GM12878 (cell line): Measurements from ENCODE around the gene CARD10. TPM values are rescaled to one million over a fixed set of nuclear protein-coding genes. Genes with fewer than 3 reads are reported as not detected.

Experiments used
- ATAC-seq: fragments of 200-7000 bp; cut with Tn5 transposase; 3 replicates; pipeline ENCODE4 v1.9.1; 2020; ENCODE audit warnings: mild to moderate bottlenecking, moderate library complexity
- BruUV-seq: library from RNA; stranded (reverse); fragments of 400-500 nt; replicated peaks from 2 replicates; lab custom pipeline; 2021; lab: Mats Ljungman, UMichigan
- CTCF ChIA-PET: fragments of 300-600 bp; sonication (Branson Sonifier 250); formaldehyde crosslinking; extraction: SDS; loops from one replicate; lab custom pipeline; 2021; ENCODE audit warnings: inconsistent platforms; lab: Yijun Ruan, JAX
- POLR2A ChIA-PET: fragments of 350-600 bp; formaldehyde crosslinking; extraction: SDS; loops from one replicate; lab custom pipeline; 2021; ENCODE audit warnings: inconsistent platforms; lab: Charles Lee
- RAD21 ChIA-PET: fragments of 300-600 bp; sonication (Branson Sonifier 250); formaldehyde crosslinking; loops from one replicate; lab custom pipeline; 2023; ENCODE audit warnings: antibody characterized with exemption; ENCODE audit not compliant: unreplicated experiment; lab: Charles Lee
- SMC1A ChIA-PET: fragments of 300-600 bp; sonication (Branson Sonifier 250); formaldehyde crosslinking; loops from one replicate; lab custom pipeline; 2023; ENCODE audit not compliant: unreplicated experiment, uncharacterized antibody; lab: Charles Lee
- DNase-seq: peaks from one replicate; pipeline ENCODE4 v3.0.0-alpha.2; 2011; ENCODE audit warnings: low read depth, low spot score
- FAIRE-seq: peaks from 3 replicates; lab custom pipeline; 2011; peaks lifted over from hg19 to GRCh38; lab: Jason Lieb, UNC
- H2AFZ ChIP-seq: 2 replicates; pipeline ENCODE4 v1.6.0; 2011; ENCODE audit warnings: low read depth, low read length, control low read depth; ENCODE audit not compliant: control insufficient read depth
- H3K27ac ChIP-seq: 2 replicates; pipeline ENCODE4 v1.5.1; 2011; ENCODE audit warnings: control low read depth; ENCODE audit not compliant: control insufficient read depth, insufficient read depth
- H3K27me3 ChIP-seq, 2 experiments: replicated peaks in 1 of 2; 2 replicates each; pipeline versions ENCODE4 v1.6.0 to v1.6.1; 2011; ENCODE audit warnings: low read length in 1 of 2; ENCODE audit not compliant: control insufficient read depth in 2 of 2, insufficient read depth in 2 of 2
- H3K36me3 ChIP-seq, 2 experiments: 2 replicates each; pipeline ENCODE4 v1.5.1; 2011; ENCODE audit warnings: low read length in 1 of 2; ENCODE audit not compliant: control insufficient read depth in 2 of 2, insufficient read depth in 2 of 2
- H3K4me1 ChIP-seq: 2 replicates; pipeline ENCODE4 v1.6.1; 2011; ENCODE audit warnings: mild to moderate bottlenecking, low read length, moderate library complexity, mixed read lengths; ENCODE audit not compliant: control insufficient read depth, insufficient read depth
- H3K4me2 ChIP-seq: 2 replicates; pipeline ENCODE4 v1.6.0; 2011; ENCODE audit warnings: control low read depth; ENCODE audit not compliant: control insufficient read depth, insufficient read depth
- H3K4me3 ChIP-seq: fragments of 200-600 bp; sonication (generic); 2 replicates; pipeline ENCODE4 v1.5.1; 2016
- H3K79me2 ChIP-seq: 2 replicates; pipeline ENCODE4 v1.6.0; 2011; ENCODE audit warnings: low read length; ENCODE audit not compliant: control insufficient read depth, insufficient read depth
- H3K9ac ChIP-seq: 2 replicates; pipeline ENCODE4 v1.8.0; 2011; ENCODE audit warnings: low read length, control low read depth, mixed read lengths; ENCODE audit not compliant: control insufficient read depth, insufficient read depth
- H3K9me3 ChIP-seq: replicated peaks from 3 replicates; pipeline ENCODE4 v1.5.1; 2011; ENCODE audit warnings: mild to moderate bottlenecking, low read length; ENCODE audit not compliant: control insufficient read depth, insufficient read depth
- H4K20me1 ChIP-seq: 2 replicates; pipeline ENCODE4 v1.6.0; 2011; ENCODE audit not compliant: control insufficient read depth, insufficient read depth
- CHD4 ChIP-seq: fragments of 200-600 bp; sonication (generic); IDR thresholded peaks from 2 replicates; pipeline ENCODE4 v1.6.1; 2016; ENCODE audit warnings: mild to moderate bottlenecking
- CREB1 ChIP-seq: IDR thresholded peaks from 2 replicates; pipeline ENCODE4 v1.6.1; 2012; ENCODE audit warnings: low read depth, mild to moderate bottlenecking, inconsistent platforms
- IKZF1 ChIP-seq: fragments of 450-650 bp; conservative IDR thresholded peaks from 2 replicates; pipeline ENCODE4 v1.6.1; 2017; ENCODE audit warnings: antibody characterized with exemption, mild to moderate bottlenecking
- NR2C1 ChIP-seq: fragments of 450-650 bp; IDR thresholded peaks from 2 replicates; pipeline ENCODE4 v1.6.1; 2017; ENCODE audit warnings: antibody characterized with exemption, mild to moderate bottlenecking, moderate library complexity
- POLR2A ChIP-seq: IDR thresholded peaks from 2 replicates; pipeline ENCODE4 v1.6.1; 2011; ENCODE audit warnings: low read depth, mild to moderate bottlenecking, low read length
- RUNX3 ChIP-seq: IDR thresholded peaks from 2 replicates; pipeline ENCODE4 v1.6.1; 2012; ENCODE audit warnings: low read length, inconsistent platforms
- WRNIP1 ChIP-seq: IDR thresholded peaks from 2 replicates; pipeline ENCODE4 v1.6.1; 2011; ENCODE audit warnings: low read depth, low read length, improper control_type of control experiment, borderline replicate concordance
- ZNF207 ChIP-seq: fragments of 450-650 bp; IDR thresholded peaks from 2 replicates; pipeline ENCODE4 v1.6.1; 2014; ENCODE audit warnings: antibody characterized with exemption, mild to moderate bottlenecking, borderline replicate concordance
- WGBS: methylation state at CpG from one replicate; pipeline ENCODE4 v1.1.6; 2016; ENCODE audit warnings: low lambda C conversion rate; ENCODE audit not compliant: insufficient replicate concordance, insufficient coverage; ENCODE audit errors: missing lambda C conversion rate; 5-methylcytosine and 5-hydroxymethylcytosine counted together
- in situ Hi-C: fragments of 300-500 bp; cut with MboI; formaldehyde crosslinking; loops from 9 replicates; pipeline ENCODE4 v1.14.3; 2018; ENCODE audit warnings: mixed read lengths
- intact Hi-C: fragments of 100-400 bp; cut with micrococcal nuclease; formaldehyde crosslinking; loops from one replicate; pipeline ENCODE4 v1.14.2; 2022; ENCODE audit not compliant: unreplicated experiment
- polyA plus RNA-seq, 11 experiments: library from polyadenylated mRNA; depleted of rRNA in 4 of 11; unstranded in 6 of 11; stranded (reverse) in 5 of 11; fragments of >200 nt; fragmentation: Nextera tagmentation in 4 of 11; fragmentation: Illumina TruSeq in 1 of 11; extraction: Ambion mirVana in 4 of 11; extraction: Trizol in 1 of 11; gene quantifications; 1 replicate in 1 of 11; 2 replicates in 10 of 11; pipeline versions ENCODE4 v1.2.1 to v1.2.3, GENCODE V29; 2011 to 2016; ENCODE audit warnings: inconsistent platforms in 2 of 11, missing spikeins in 2 of 11, low read depth in 1 of 11
- total RNA-seq, 4 experiments: library from RNA; depleted of rRNA in 3 of 4; stranded (reverse); fragments of >200 nt in 3 of 4; fragmentation: Illumina TruSeq in 1 of 4; extraction: Trizol in 1 of 4; gene quantifications; 2 replicates each; pipeline versions ENCODE4 v1.2.1 to v1.2.3, GENCODE V29; 2013 to 2021
- TF ChIP-seq, protein P1 (sequence below): fragments of 150-350 bp; IDR thresholded peaks from 2 replicates; pipeline ENCODE4 v1.6.1; 2016; ENCODE audit warnings: low read depth, low read length
- TF ChIP-seq, protein P2 (sequence below): fragments of 450-650 bp; IDR thresholded peaks from 2 replicates; pipeline ENCODE4 v1.6.1; 2018; ENCODE audit warnings: borderline replicate concordance, mild to moderate bottlenecking; ENCODE audit not compliant: partially characterized antibody
- TF ChIP-seq, protein P3 (sequence below): fragments of 450-650 bp; formaldehyde crosslinking; IDR thresholded peaks from 2 replicates; pipeline ENCODE4 v1.5.0; 2022; ENCODE audit warnings: mild to moderate bottlenecking, missing genetic modification characterization

CARD10 gene
- total and polyA plus RNA-seq, 10 of the 15 experiments (the other 5 are each of a cell fraction or from before 2014, with no cell fraction given), result 0.08 to 0.10 (median 0.10) TPM; not detected in 7

DNA sequence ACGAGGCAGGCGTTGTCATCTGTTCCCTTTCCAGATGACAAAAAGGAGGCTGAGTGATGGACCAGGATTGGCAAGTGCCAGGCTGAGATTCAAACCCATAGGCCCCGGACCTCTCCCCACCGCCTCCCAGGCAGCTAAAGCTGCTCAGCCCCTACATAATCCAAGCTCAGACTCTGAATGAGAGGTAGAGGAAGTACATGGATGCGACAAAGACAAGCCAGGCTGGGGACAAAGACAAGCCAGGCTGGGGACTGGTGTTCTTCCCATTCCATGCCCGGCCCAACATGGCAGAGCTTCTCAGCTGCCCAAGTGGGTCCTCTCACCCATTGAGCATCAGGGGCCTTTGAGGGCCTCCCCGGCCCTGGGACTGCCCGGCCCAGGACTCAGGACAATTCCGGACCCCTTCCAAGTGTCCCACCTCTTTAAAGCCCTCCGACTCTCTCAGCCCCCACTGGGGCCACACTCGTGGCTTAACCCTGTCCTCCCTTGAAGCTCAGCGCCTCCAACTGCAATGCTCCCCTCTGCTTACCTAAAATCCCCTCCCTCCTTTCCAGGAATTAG lies 37.8 kb downstream of the CARD10 start (continued):
- TF ChIP-seq, protein P1, sequence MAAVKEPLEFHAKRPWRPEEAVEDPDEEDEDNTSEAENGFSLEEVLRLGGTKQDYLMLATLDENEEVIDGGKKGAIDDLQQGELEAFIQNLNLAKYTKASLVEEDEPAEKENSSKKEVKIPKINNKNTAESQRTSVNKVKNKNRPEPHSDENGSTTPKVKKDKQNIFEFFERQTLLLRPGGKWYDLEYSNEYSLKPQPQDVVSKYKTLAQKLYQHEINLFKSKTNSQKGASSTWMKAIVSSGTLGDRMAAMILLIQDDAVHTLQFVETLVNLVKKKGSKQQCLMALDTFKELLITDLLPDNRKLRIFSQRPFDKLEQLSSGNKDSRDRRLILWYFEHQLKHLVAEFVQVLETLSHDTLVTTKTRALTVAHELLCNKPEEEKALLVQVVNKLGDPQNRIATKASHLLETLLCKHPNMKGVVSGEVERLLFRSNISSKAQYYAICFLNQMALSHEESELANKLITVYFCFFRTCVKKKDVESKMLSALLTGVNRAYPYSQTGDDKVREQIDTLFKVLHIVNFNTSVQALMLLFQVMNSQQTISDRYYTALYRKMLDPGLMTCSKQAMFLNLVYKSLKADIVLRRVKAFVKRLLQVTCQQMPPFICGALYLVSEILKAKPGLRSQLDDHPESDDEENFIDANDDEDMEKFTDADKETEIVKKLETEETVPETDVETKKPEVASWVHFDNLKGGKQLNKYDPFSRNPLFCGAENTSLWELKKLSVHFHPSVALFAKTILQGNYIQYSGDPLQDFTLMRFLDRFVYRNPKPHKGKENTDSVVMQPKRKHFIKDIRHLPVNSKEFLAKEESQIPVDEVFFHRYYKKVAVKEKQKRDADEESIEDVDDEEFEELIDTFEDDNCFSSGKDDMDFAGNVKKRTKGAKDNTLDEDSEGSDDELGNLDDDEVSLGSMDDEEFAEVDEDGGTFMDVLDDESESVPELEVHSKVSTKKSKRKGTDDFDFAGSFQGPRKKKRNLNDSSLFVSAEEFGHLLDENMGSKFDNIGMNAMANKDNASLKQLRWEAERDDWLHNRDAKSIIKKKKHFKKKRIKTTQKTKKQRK, result no peak
- TF ChIP-seq, all 136 proteins: peak for 0

DNA sequence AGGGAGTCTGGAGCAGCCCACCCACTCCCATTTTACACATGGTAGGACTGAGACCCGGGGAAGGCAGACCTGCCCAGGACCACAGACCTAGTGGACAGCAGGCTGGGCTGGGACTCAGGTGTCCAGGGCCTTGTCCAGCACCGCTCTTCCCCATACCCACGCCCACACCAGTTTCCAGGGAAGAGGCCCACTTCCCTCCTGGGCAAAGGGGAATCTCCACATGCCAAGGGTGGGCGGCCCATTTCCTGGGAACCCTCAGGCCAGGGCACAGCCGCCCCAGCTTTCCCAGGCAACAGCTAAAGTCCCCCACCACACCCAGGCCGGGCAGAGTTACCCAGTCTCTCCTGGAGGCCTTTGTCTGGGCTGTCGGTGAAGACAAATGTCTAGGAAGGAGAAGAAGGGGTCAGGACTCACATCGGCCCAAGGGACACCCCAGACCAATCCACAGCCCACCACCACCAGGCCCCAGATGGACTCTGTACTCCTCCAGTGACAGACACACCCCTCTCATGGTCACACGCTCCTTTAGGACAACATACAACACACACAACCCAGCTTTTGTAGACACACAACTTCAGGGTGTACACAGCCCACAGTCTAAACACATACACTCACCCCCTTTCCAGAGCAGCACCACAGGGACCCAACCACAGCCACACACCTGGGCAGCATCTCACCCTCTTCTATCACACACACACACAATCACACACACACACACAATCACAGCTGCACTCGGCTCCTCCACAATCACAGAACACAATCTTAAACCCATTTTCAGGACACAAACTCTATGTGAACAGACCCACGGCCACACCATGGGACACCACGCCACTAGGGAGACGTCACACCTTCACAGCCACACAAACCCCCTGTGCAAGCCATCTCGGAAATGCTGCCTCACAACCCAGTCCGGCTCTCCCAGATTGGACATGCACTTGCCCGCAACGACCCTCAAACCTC lies 38.5 kb downstream of the CARD10 start:
- BruUV-seq, result no TSS peak
- Histone ChIP-seq H4K20me1 (no peaks in the 10 kb centered on the region; the same call in 1 of the 2 replicates), H3K27me3 (no peaks in the 10 kb centered on the region), H3K9me3 (no peaks in the 10 kb centered on the region), H3K4me1 (peaks cover 16% of the 10 kb centered on the region), H3K4me3 (no peak overlapping the region), H2AFZ (no peak overlapping the region), H3K27ac (no peak overlapping the region), H3K36me3 (peaks cover 13 to 19% of the 10 kb centered on the region in 2 experiments; a peak in 3 of 4 replicates), H3K4me2 (no peak overlapping the region), H3K9ac (no peak overlapping the region; the same call in 1 of the 2 replicates), H3K79me2 (peaks cover 45% of the 10 kb centered on the region)
- 80% methylated on average over 17 of the region's 17 CpGs for WGBS
- ChIA-PET CTCF (interaction anchor here (1.1 kb wide), 1 partner anchor 111 kb away, joined by 3 read pairs; no protein-coding TSS in a partner anchor), POLR2A (no interaction called here), RAD21 (no interaction called here), SMC1A (interaction anchor here (2.7 kb wide), 1 partner anchor 8 kb away, joined by 8 read pairs; no protein-coding TSS in a partner anchor)
- no peak for ATAC-seq
- intact Hi-C loops (no loop called here), in situ Hi-C loops (no loop called here)
- FAIRE-seq, result no peak
- no peak for DNase-seq
- no peak for TF ChIP-seq CREB1
- TF ChIP-seq WRNIP1, result no peak
- TF ChIP-seq CHD4, result no peak
- no peak for TF ChIP-seq RUNX3
- no peak for TF ChIP-seq POLR2A
- TF ChIP-seq, protein P2, sequence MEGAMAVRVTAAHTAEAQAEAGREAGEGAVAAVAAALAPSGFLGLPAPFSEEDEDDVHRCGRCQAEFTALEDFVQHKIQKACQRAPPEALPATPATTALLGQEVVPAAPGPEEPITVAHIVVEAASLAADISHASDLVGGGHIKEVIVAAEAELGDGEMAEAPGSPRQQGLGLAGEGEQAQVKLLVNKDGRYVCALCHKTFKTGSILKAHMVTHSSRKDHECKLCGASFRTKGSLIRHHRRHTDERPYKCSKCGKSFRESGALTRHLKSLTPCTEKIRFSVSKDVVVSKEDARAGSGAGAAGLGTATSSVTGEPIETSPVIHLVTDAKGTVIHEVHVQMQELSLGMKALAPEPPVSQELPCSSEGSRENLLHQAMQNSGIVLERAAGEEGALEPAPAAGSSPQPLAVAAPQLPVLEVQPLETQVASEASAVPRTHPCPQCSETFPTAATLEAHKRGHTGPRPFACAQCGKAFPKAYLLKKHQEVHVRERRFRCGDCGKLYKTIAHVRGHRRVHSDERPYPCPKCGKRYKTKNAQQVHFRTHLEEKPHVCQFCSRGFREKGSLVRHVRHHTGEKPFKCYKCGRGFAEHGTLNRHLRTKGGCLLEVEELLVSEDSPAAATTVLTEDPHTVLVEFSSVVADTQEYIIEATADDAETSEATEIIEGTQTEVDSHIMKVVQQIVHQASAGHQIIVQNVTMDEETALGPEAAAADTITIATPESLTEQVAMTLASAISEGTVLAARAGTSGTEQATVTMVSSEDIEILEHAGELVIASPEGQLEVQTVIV, result no peak
- no peak for TF ChIP-seq IKZF1
- TF ChIP-seq, protein P3, sequence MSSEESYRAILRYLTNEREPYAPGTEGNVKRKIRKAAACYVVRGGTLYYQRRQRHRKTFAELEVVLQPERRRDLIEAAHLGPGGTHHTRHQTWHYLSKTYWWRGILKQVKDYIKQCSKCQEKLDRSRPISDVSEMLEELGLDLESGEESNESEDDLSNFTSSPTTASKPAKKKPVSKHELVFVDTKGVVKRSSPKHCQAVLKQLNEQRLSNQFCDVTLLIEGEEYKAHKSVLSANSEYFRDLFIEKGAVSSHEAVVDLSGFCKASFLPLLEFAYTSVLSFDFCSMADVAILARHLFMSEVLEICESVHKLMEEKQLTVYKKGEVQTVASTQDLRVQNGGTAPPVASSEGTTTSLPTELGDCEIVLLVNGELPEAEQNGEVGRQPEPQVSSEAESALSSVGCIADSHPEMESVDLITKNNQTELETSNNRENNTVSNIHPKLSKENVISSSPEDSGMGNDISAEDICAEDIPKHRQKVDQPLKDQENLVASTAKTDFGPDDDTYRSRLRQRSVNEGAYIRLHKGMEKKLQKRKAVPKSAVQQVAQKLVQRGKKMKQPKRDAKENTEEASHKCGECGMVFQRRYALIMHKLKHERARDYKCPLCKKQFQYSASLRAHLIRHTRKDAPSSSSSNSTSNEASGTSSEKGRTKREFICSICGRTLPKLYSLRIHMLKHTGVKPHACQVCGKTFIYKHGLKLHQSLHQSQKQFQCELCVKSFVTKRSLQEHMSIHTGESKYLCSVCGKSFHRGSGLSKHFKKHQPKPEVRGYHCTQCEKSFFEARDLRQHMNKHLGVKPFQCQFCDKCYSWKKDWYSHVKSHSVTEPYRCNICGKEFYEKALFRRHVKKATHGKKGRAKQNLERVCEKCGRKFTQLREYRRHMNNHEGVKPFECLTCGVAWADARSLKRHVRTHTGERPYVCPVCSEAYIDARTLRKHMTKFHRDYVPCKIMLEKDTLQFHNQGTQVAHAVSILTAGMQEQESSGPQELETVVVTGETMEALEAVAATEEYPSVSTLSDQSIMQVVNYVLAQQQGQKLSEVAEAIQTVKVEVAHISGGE, result no peak
- TF ChIP-seq ZNF207, result no peak
- no peak for TF ChIP-seq NR2C1
